Breast epithelium (tissue), 4 donors: ENCODE data around the gene SKAP2. TPM values are rescaled to one million over a fixed set of nuclear protein-coding genes. Genes with fewer than 3 reads are reported as not detected.

ENCODE experiments used
- DNase-seq, 2 donors: peaks; one replicate each; pipeline ENCODE4 v3.0.0-alpha.2; 2019; ENCODE audit warnings: low spot score in 2 of 2
- H3K27ac ChIP-seq, 2 donors: fragments of 200-600 bp; sonication (generic) in 1 of 2; one replicate each; pipeline ENCODE4 v1.5.1; 2016 to 2019; ENCODE audit warnings: mild to moderate bottlenecking in 1 of 2
- H3K27me3 ChIP-seq, 2 donors: fragments of 200-600 bp; sonication (generic) in 1 of 2; one replicate each; pipeline versions ENCODE4 v1.5.1 to v1.6.0; 2017 to 2019; ENCODE audit warnings: control low read depth in 1 of 2, mild to moderate bottlenecking in 1 of 2
- H3K36me3 ChIP-seq: fragments of 200-600 bp; one replicate; pipeline ENCODE4 v1.5.1; 2019
- H3K4me1 ChIP-seq, 2 donors: fragments of 200-600 bp; sonication (generic); one replicate each; pipeline ENCODE4 v1.5.1; 2016 to 2019; ENCODE audit warnings: control low read depth in 1 of 2
- H3K4me3 ChIP-seq, 3 donors: fragments of 200-600 bp; sonication (generic); 1 replicate in 2 of 3; 2 replicates in 1 of 3; pipeline ENCODE4 v1.5.1; 2016 to 2019; ENCODE audit warnings: mild to moderate bottlenecking in 3 of 3, moderate library complexity in 2 of 3
- H3K9me3 ChIP-seq, 2 donors: fragments of 200-600 bp; sonication (generic) in 1 of 2; one replicate each; pipeline ENCODE4 v1.5.1; 2016 to 2019; ENCODE audit warnings: control low read depth in 1 of 2
- POLR2A ChIP-seq: fragments of 450-650 bp; IDR thresholded peaks from one replicate; pipeline ENCODE4 v1.6.1; 2016; ENCODE audit warnings: antibody characterized with exemption, mild to moderate bottlenecking, moderate library complexity
- POLR2AphosphoS5 ChIP-seq, 3 donors: sonication (generic); formaldehyde crosslinking; IDR thresholded peaks; one replicate each; pipeline ENCODE4 v1.6.1; 2017; ENCODE audit warnings: antibody characterized with exemption in 3 of 3
- intact Hi-C: fragments of 100-400 bp; cut with DNase I; formaldehyde crosslinking; loops from one replicate; pipeline ENCODE4 v1.15.1; 2023; ENCODE audit warnings: low total_unique reads
- total RNA-seq, 3 donors: library from RNA; depleted of rRNA; stranded (reverse); fragments of >200 nt; gene quantifications; one replicate each; pipeline ENCODE4 v1.1.0, GENCODE V29; 2016
- TF ChIP-seq, protein P1 (sequence below), 3 donors: fragments of 450-650 bp; IDR thresholded peaks; one replicate each; pipeline ENCODE4 v1.5.1; 2016 to 2017; ENCODE audit warnings: antibody characterized with exemption in 3 of 3, mild to moderate bottlenecking in 3 of 3, moderate library complexity in 3 of 3

The SKAP2 gene
- total RNA-seq, 3 donors from 2014 or later: 26.5 to 46.5 (median 35.7) TPM

DNA sequence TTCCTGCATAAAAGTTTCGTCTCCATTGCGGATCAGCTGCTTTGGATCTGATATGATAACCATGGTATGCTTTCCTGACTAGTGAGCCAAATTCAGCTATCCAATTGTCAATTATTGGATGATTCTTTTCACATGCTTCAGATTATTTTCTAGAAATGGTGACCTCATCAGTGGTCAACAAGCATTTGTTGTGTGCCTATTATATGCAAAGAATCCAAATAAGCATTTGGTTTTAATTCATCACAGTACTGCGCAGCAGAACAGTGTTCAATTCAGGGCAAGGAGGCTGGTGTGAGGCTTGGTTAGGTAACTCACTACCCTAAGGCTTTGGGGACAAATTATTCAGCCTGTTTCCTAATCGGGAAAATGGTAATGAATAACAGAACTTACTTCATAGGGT is 200.5 kb downstream of the SKAP2 start:
- Histone ChIP-seq H3K27me3 (no peaks in the 10 kb centered on the region), H3K36me3 (no peaks in the 10 kb centered on the region), H3K4me3 (no peak overlapping the region), H3K4me1 (no peaks in the 10 kb centered on the region), H3K9me3 (no peaks in the 10 kb centered on the region), H3K27ac (no peak overlapping the region)
- TF ChIP-seq POLR2A (no peak), POLR2AphosphoS5 (IDR thresholded peaks at IDR 0.05) (no peak)
- TF ChIP-seq, protein P1, sequence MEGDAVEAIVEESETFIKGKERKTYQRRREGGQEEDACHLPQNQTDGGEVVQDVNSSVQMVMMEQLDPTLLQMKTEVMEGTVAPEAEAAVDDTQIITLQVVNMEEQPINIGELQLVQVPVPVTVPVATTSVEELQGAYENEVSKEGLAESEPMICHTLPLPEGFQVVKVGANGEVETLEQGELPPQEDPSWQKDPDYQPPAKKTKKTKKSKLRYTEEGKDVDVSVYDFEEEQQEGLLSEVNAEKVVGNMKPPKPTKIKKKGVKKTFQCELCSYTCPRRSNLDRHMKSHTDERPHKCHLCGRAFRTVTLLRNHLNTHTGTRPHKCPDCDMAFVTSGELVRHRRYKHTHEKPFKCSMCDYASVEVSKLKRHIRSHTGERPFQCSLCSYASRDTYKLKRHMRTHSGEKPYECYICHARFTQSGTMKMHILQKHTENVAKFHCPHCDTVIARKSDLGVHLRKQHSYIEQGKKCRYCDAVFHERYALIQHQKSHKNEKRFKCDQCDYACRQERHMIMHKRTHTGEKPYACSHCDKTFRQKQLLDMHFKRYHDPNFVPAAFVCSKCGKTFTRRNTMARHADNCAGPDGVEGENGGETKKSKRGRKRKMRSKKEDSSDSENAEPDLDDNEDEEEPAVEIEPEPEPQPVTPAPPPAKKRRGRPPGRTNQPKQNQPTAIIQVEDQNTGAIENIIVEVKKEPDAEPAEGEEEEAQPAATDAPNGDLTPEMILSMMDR (IDR thresholded peaks at IDR 0.05): no peak
- intact Hi-C loops: no loop called here
- no peak for DNase-seq

DNA sequence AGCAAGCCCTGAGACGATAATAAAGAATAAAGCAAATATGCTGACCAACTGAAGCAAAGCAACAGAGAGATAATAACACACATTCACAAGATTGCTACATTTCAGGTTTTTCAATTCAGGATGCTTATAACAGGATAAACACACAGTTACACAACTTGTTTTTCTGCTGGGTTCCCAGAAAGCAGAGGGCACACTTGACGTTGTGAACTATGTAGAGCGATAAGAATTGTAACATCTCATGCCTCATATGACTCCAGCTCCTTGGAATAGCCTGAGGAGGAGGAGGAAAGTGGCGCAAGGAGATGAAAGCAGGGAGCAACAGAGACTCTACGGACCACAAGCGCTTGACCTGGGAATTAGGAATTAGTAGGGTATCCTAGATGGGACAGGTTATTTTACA is 201.7 kb downstream of the SKAP2 start:
- no peak overlapping the region for H3K27ac ChIP-seq
- no peaks in the 10 kb centered on the region for H3K27me3 ChIP-seq
- H3K9me3 ChIP-seq: no peaks in the 10 kb centered on the region
- TF ChIP-seq POLR2AphosphoS5 (IDR thresholded peaks at IDR 0.05): no peak
- TF ChIP-seq, protein P1 (IDR thresholded peaks at IDR 0.05): no peak
- TF ChIP-seq POLR2A: no peak
- no peaks in the 10 kb centered on the region for H3K36me3 ChIP-seq
- DNase-seq: no peak
- no peaks in the 10 kb centered on the region for H3K4me1 ChIP-seq
- intact Hi-C loops: no loop called here
- H3K4me3 ChIP-seq: no peak overlapping the region

DNA sequence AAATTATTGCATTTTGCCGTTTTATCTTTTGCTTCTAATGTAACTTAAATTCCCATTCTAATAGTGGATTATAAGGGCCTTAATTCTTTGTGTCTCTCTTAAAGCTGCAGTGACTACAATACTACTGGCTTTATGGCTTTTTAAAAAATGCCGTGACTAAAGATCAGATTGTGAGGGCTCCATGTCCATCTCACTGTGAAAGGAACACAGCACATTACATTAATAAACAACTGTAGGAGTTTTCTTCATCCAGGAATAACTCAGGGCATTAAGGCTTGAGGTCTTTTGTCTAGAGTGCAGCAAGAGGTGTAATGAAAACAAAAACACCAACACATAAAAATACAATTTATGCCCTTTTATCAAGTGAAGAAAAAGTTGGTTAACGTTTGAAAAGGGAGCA is 205.3 kb downstream of the SKAP2 start:
- DNase-seq: no peak
- Histone ChIP-seq H3K27ac (no peak overlapping the region), H3K36me3 (no peaks in the 10 kb centered on the region), H3K4me1 (no peaks in the 10 kb centered on the region), H3K9me3 (no peaks in the 10 kb centered on the region), H3K4me3 (no peak overlapping the region), H3K27me3 (no peaks in the 10 kb centered on the region)
- TF ChIP-seq POLR2AphosphoS5 (IDR thresholded peaks at IDR 0.05) (no peak), POLR2A (no peak)
- intact Hi-C loops: loop anchor here (10.0 kb wide), 1 partner anchor 1466 kb away; no protein-coding TSS in a partner anchor

GRCh38 chr7:26658389-26659084 is 205.9 kb downstream of the SKAP2 start:
- DNase-seq: no peak
- H3K4me1 ChIP-seq: no peaks in the 10 kb centered on the region
- TF ChIP-seq POLR2A: no peak
- TF ChIP-seq POLR2AphosphoS5 (IDR thresholded peaks at IDR 0.05): no peak
- TF ChIP-seq, protein P1 (IDR thresholded peaks at IDR 0.05): no peak

GRCh38 chr7:26657686-26658388 is 206.6 kb downstream of the SKAP2 start:
- Histone ChIP-seq H3K27me3 (no peaks in the 10 kb centered on the region), H3K36me3 (no peaks in the 10 kb centered on the region), H3K9me3 (no peaks in the 10 kb centered on the region), H3K4me1 (no peaks in the 10 kb centered on the region), H3K27ac (no peak overlapping the region), H3K4me3 (no peak overlapping the region)
- DNase-seq: no peak
- TF ChIP-seq POLR2AphosphoS5 (IDR thresholded peaks at IDR 0.05) (no peak), POLR2A (no peak)
- TF ChIP-seq, protein P1 (IDR thresholded peaks at IDR 0.05): no peak
- intact Hi-C loops: loop anchor here (10.0 kb wide), 1 partner anchor 1467 kb away; no protein-coding TSS in a partner anchor

More at GRCh38 chr7:26658389-26659084, 205.9 kb downstream of the SKAP2 start:
- Histone ChIP-seq H3K27me3 (no peaks in the 10 kb centered on the region), H3K36me3 (no peaks in the 10 kb centered on the region), H3K4me3 (no peak overlapping the region), H3K9me3 (no peaks in the 10 kb centered on the region), H3K27ac (no peak overlapping the region)
- intact Hi-C loops: loop anchor here (10.0 kb wide), 1 partner anchor 1466 kb away; no protein-coding TSS in a partner anchor
